K562 (cell line): ENCODE results near the gene GALNT7. TPM values are rescaled to one million over a fixed set of nuclear protein-coding genes. Genes with fewer than 3 reads are reported as not detected.
A peak's percentile ranks its signal among the peaks of the same experiment; 100 is the strongest.

Source experiments
- ATAC-seq: fragments of 200-7000 bp; cut with Tn5 transposase; 3 replicates; pipeline ENCODE4 v1.9.1; 2020; ENCODE audit warnings: moderate library complexity
- BruUV-seq: library from RNA; stranded (reverse); fragments of 400-500 nt; replicated peaks from 2 replicates; lab custom pipeline; 2021; lab: Mats Ljungman, UMichigan
- CTCF ChIA-PET: fragments of 300-600 bp; formaldehyde crosslinking; extraction: SDS; loops from one replicate; lab custom pipeline; 2021; ENCODE audit warnings: low intra/inter-chr PET ratio; lab: Yijun Ruan, JAX
- POLR2A ChIA-PET: fragments of 300-600, 350-650 bp; sonication (Branson Sonifier 250); formaldehyde crosslinking; extraction: SDS; loops from one replicate; lab custom pipeline; 2021; ENCODE audit warnings: antibody characterized with exemption, inconsistent platforms; lab: Yijun Ruan, JAX
- DNase-seq, 4 experiments: peaks; one replicate each; pipeline versions ENCODE4 v3.0.0 to v3.0.0-alpha.2; 2011 to 2018; ENCODE audit warnings: low spot score in 3 of 4, mixed read lengths in 3 of 4; ENCODE audit errors: extremely low read depth in 1 of 4
- FAIRE-seq: peaks from 2 replicates; lab custom pipeline; 2011; peaks lifted over from hg19 to GRCh38; lab: Jason Lieb, UNC
- H2AFZ ChIP-seq: 2 replicates; pipeline ENCODE4 v1.6.0; 2011; ENCODE audit warnings: low read depth, low read length, control low read depth, inconsistent platforms
- H3K27ac ChIP-seq: fragments of 200-600 bp; 3 replicates; pipeline ENCODE4 v1.8.0; 2011; ENCODE audit warnings: low read depth, mild to moderate bottlenecking, control low read depth, inconsistent platforms, low read length, moderate library complexity, mixed read lengths; ENCODE audit errors: extremely low read depth
- H3K27me3 ChIP-seq, 2 experiments: fragments of 300-600 bp in 1 of 2; 2 replicates in 1 of 2; 3 replicates in 1 of 2; pipeline versions ENCODE4 v1.6.0 to v1.8.0; 2011; ENCODE audit warnings: inconsistent platforms in 2 of 2, low read length in 2 of 2, mild to moderate bottlenecking in 1 of 2, mixed read lengths in 1 of 2, moderate library complexity in 1 of 2; ENCODE audit not compliant: control insufficient read depth in 2 of 2, insufficient read depth in 2 of 2
- H3K36me3 ChIP-seq: fragments of 300-600 bp; 3 replicates; pipeline ENCODE4 v1.8.0; 2011; ENCODE audit warnings: mild to moderate bottlenecking, low read length, inconsistent platforms; ENCODE audit not compliant: control insufficient read depth, insufficient read depth
- H3K4me1 ChIP-seq, 2 experiments: fragments of 200-600 bp in 1 of 2; replicated peaks in 1 of 2; 2 replicates in 1 of 2; 3 replicates in 1 of 2; pipeline versions ENCODE4 v1.5.1 to v1.8.0; 2011; ENCODE audit warnings: inconsistent platforms in 2 of 2, low read length in 2 of 2, mild to moderate bottlenecking in 1 of 2, mixed read lengths in 1 of 2, moderate library complexity in 1 of 2; ENCODE audit not compliant: control insufficient read depth in 2 of 2, insufficient read depth in 2 of 2
- H3K4me2 ChIP-seq: 2 replicates; pipeline ENCODE4 v1.6.1; 2011; ENCODE audit warnings: low read length, control low read depth, inconsistent platforms, mixed read lengths; ENCODE audit not compliant: insufficient read depth
- H3K4me3 ChIP-seq: fragments of 200-600 bp; sonication (generic), shearing (Covaris generic); 2 replicates; pipeline ENCODE4 v1.5.1; 2016; ENCODE audit warnings: control low read depth, inconsistent platforms
- H3K79me2 ChIP-seq: fragments of 200-600 bp; 3 replicates; pipeline ENCODE4 v1.8.0; 2011; ENCODE audit warnings: low read length, inconsistent platforms; ENCODE audit not compliant: control insufficient read depth, insufficient read depth
- H3K9ac ChIP-seq, 2 experiments: 2 replicates each; pipeline versions ENCODE4 v1.6.0 to v1.6.1; 2011; ENCODE audit warnings: low read depth in 2 of 2, low read length in 2 of 2, control low read depth in 1 of 2, inconsistent platforms in 1 of 2, mild to moderate bottlenecking in 1 of 2, mixed read lengths in 1 of 2; ENCODE audit not compliant: insufficient read depth in 1 of 2
- H3K9me1 ChIP-seq: one replicate; pipeline ENCODE4 v1.6.0; 2011; ENCODE audit warnings: inconsistent platforms, mild to moderate bottlenecking, low read length, moderate library complexity; ENCODE audit not compliant: control insufficient read depth, insufficient read depth
- H3K9me3 ChIP-seq: replicated peaks from 2 replicates; pipeline ENCODE4 v1.5.1; 2011; ENCODE audit warnings: low read depth, low read length, inconsistent platforms; ENCODE audit not compliant: control insufficient read depth, insufficient read depth
- H4K20me1 ChIP-seq: replicated peaks from 2 replicates; pipeline ENCODE4 v1.6.1; 2011; ENCODE audit warnings: low read length, inconsistent platforms, mixed read lengths; ENCODE audit not compliant: control insufficient read depth, insufficient read depth
- ELF2 ChIP-seq: fragments of 250-450 bp; sonication (Bioruptor Pico); IDR thresholded peaks from 2 replicates; pipeline ENCODE4 v1.5.0; 2021; ENCODE audit warnings: mild to moderate bottlenecking
- ERF ChIP-seq: fragments of 450-650 bp; formaldehyde crosslinking; IDR thresholded peaks from 2 replicates; pipeline ENCODE4 v1.4.0; 2020; ENCODE audit warnings: mild to moderate bottlenecking, mixed read lengths
- FOXP4 ChIP-seq: sonication (generic); formaldehyde crosslinking; IDR thresholded peaks from 2 replicates; pipeline ENCODE4 v1.8.0; 2022; ENCODE audit warnings: mild to moderate bottlenecking, missing genetic modification reagents, borderline replicate concordance
- HDAC8 ChIP-seq: fragments of 450-650 bp; IDR thresholded peaks from 2 replicates; pipeline ENCODE4 v1.6.1; 2016; ENCODE audit warnings: mild to moderate bottlenecking, missing genetic modification characterization, moderate library complexity, missing compliant biosample characterization
- KDM5B ChIP-seq: fragments of 200-600 bp; sonication (generic); IDR thresholded peaks from 2 replicates; pipeline ENCODE4 v1.6.1; 2012; ENCODE audit warnings: low read depth, mild to moderate bottlenecking, moderate library complexity, low read length, control low read depth, inconsistent platforms; ENCODE audit not compliant: insufficient replicate concordance
- RBM25 ChIP-seq: fragments of 200-400 bp; formaldehyde crosslinking; IDR thresholded peaks from 2 replicates; pipeline ENCODE4 v1.6.1; 2018; ENCODE audit warnings: low read length, low read depth, moderate library complexity; ENCODE audit not compliant: severe bottlenecking
- ZBTB11 ChIP-seq, 3 experiments: fragments of 200-800 bp in 1 of 3; fragments of 250-450 bp in 1 of 3; fragments of 450-650 bp in 1 of 3; sonication (Bioruptor Pico) in 1 of 3; sonication (Bioruptor generic) in 1 of 3; formaldehyde crosslinking in 1 of 3; IDR thresholded peaks; 2 replicates each; pipeline versions ENCODE4 v1.6.1 to v1.8.0; 2016 to 2022; ENCODE audit warnings: mild to moderate bottlenecking in 2 of 3, missing genetic modification characterization in 2 of 3, missing compliant biosample characterization in 1 of 3, moderate library complexity in 1 of 3
- ZBTB49 ChIP-seq: sonication (generic); formaldehyde crosslinking; IDR thresholded peaks from 2 replicates; pipeline ENCODE4 v1.8.0; 2022; ENCODE audit warnings: missing genetic modification reagents, mild to moderate bottlenecking, borderline replicate concordance
- ZNF121 ChIP-seq: sonication (generic); formaldehyde crosslinking; conservative IDR thresholded peaks from 2 replicates; pipeline ENCODE4 v1.8.0; 2022; ENCODE audit warnings: missing genetic modification reagents
- WGBS: fragments of 100-300 bp; shearing (Covaris generic); methylation state at CpG from one replicate; pipeline ENCODE4 v1.1.6; 2016; ENCODE audit warnings: low coverage, mixed read lengths; ENCODE audit not compliant: insufficient coverage; ENCODE audit errors: missing lambda C conversion rate; 5-methylcytosine and 5-hydroxymethylcytosine counted together
- in situ Hi-C: fragments of 300-500 bp; cut with MboI; formaldehyde crosslinking; loops from 4 replicates; pipeline ENCODE4 v1.15.0; 2018; ENCODE audit warnings: inconsistent platforms, mixed read lengths
- intact Hi-C: fragments of 100-400 bp; cut with micrococcal nuclease; formaldehyde crosslinking; loops from 2 replicates; pipeline ENCODE4 v1.14.2; 2022
- polyA plus RNA-seq, 8 experiments: library from polyadenylated mRNA; depleted of rRNA in 4 of 8; stranded (reverse) in 5 of 8; unstranded in 3 of 8; fragments of >200 nt; fragmentation: Nextera tagmentation in 2 of 8; fragmentation: Illumina TruSeq in 1 of 8; extraction: Ambion mirVana in 2 of 8; extraction: Trizol in 1 of 8; gene quantifications; 2 replicates each; pipeline versions ENCODE4 v1.2.1 to v1.2.3, GENCODE V29; 2011 to 2014; ENCODE audit warnings: inconsistent platforms in 1 of 8, missing spikeins in 1 of 8
- total RNA-seq, 7 experiments: library from RNA; depleted of rRNA in 6 of 7; stranded (reverse); fragments of >200 nt in 6 of 7; fragmentation: Illumina TruSeq in 2 of 7; extraction: Trizol in 2 of 7; gene quantifications; 2 replicates each; pipeline versions ENCODE4 v1.2.1 to v1.2.3, GENCODE V29; 2011 to 2021; ENCODE audit warnings: low replicate concordance in 1 of 7
- TF ChIP-seq, protein P1 (sequence below): sonication (generic); formaldehyde crosslinking; IDR thresholded peaks from 2 replicates; pipeline ENCODE4 v1.8.0; 2022; ENCODE audit warnings: mild to moderate bottlenecking, missing genetic modification reagents

Gene GALNT7
- total and polyA plus RNA-seq, 9 of the 15 experiments (the other 6 are each of a cell fraction or from before 2014, with no cell fraction given): 16.7 to 38.7 (median 31.1) TPM

DNA sequence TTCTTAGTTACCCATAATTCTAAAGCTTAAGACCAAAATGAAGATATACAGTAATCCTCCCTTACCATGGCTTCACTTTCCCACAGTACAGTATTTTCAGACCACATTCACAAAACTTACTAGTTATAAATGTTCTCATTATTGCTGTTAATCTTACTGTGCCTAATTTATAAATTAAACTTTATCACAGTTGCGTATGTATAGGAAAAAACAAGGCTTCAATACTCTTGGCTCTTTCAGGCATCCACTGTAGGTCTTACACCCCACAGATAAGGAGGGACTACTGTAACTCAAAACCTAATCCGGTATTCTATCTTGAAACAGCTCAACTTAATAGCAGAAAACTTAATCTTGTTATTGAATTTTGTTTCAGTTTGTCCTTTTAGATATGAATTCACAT, 162.0 kb downstream of the GALNT7 start:
- no peak overlapping the region for H3K9ac ChIP-seq
- no peaks in the 10 kb centered on the region for H3K27me3 ChIP-seq
- ATAC-seq (no peak), DNase-seq (no peak), FAIRE-seq (no peak)
- H3K9me1 ChIP-seq: no peaks in the 10 kb centered on the region
- peaks cover 0 to 13% of the 10 kb centered on the region in 2 experiments; a peak in 2 of 5 replicates for H3K4me1 ChIP-seq
- H3K4me3 ChIP-seq: no peak overlapping the region
- CTCF ChIA-PET: no interaction called here
- BruUV-seq: no TSS peak
- H4K20me1 ChIP-seq: no peaks in the 10 kb centered on the region; the same call in 1 of the 2 replicates
- POLR2A ChIA-PET: interaction anchor here (0.6 to 8.8 kb wide), 7 partner anchors 10 to 160 kb away, joined by 3 to 123 read pairs (median 5); partner anchors contain the start of gene SAP30
- WGBS: 100% methylated on average over 2 of the region's 2 CpGs
- no peak overlapping the region for H2AFZ ChIP-seq
- in situ Hi-C loops: loop anchor here (5.0 kb wide), 1 partner anchor 37 kb away; no protein-coding TSS in a partner anchor
- H3K4me2 ChIP-seq: peak overlapping the region; percentile 8; the same call in 1 of the 2 replicates
- peaks cover 44% of the 10 kb centered on the region for H3K79me2 ChIP-seq
- H3K36me3 ChIP-seq: peaks cover 67% of the 10 kb centered on the region
- H3K27ac ChIP-seq: 0 out of 3 replicates have a peak overlapping the region, but pooled peaks have one; percentile 7
- H3K9me3 ChIP-seq: no peaks in the 10 kb centered on the region
- intact Hi-C loops: loop anchor here (5.0 to 10.0 kb wide), 2 partner anchors 82 to 954 kb away; partner anchors contain the start of genes CEP44 and FBXO8
- TF ChIP-seq ERF (CRISPR knock-in tag): 0 out of 2 replicates have a peak, but pooled peaks have one; percentile 20
- no peak for TF ChIP-seq ZBTB11 (CRISPR knock-in tag; IDR thresholded peaks at IDR 0.05)
- no peak for TF ChIP-seq KDM5B
- 0 out of 2 replicates have a peak, but pooled peaks have one; percentile 21 for TF ChIP-seq ELF2
- TF ChIP-seq FOXP4 (CRISPR knock-in tag): no peak
- TF ChIP-seq ZBTB49 (CRISPR knock-in tag): no peak
- TF ChIP-seq ZNF121 (CRISPR knock-in tag): no peak
- TF ChIP-seq, protein P1, sequence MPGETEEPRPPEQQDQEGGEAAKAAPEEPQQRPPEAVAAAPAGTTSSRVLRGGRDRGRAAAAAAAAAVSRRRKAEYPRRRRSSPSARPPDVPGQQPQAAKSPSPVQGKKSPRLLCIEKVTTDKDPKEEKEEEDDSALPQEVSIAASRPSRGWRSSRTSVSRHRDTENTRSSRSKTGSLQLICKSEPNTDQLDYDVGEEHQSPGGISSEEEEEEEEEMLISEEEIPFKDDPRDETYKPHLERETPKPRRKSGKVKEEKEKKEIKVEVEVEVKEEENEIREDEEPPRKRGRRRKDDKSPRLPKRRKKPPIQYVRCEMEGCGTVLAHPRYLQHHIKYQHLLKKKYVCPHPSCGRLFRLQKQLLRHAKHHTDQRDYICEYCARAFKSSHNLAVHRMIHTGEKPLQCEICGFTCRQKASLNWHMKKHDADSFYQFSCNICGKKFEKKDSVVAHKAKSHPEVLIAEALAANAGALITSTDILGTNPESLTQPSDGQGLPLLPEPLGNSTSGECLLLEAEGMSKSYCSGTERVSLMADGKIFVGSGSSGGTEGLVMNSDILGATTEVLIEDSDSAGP (CRISPR knock-in tag): no peak
- TF ChIP-seq RBM25: no peak
- TF ChIP-seq HDAC8 (tag): no peak
